Peyer's patch (tissue), 4 donors: Measurements from ENCODE around the gene SLC17A7. TPM values are rescaled to one million over a fixed set of nuclear protein-coding genes. Genes with fewer than 3 reads are reported as not detected.
A peak's percentile ranks its signal among the peaks of the same experiment; 100 is the strongest.

Experiments used
- DNase-seq, 3 donors: peaks; one replicate each; pipeline ENCODE4 v3.0.0-alpha.2; 2017 to 2019
- H3K27ac ChIP-seq, 4 donors: fragments of 200-600 bp; sonication (generic); one replicate each; pipeline ENCODE4 v1.5.1; 2016 to 2019
- H3K27me3 ChIP-seq, 2 donors: fragments of 200-600 bp; sonication (generic); one replicate each; pipeline ENCODE4 v1.5.1; 2019
- H3K36me3 ChIP-seq, 3 donors: fragments of 200-600 bp; sonication (generic); one replicate each; pipeline ENCODE4 v1.5.1; 2016 to 2019
- H3K4me1 ChIP-seq, 4 donors: fragments of 200-600 bp; sonication (generic); one replicate each; pipeline ENCODE4 v1.5.1; 2016 to 2019
- H3K4me3 ChIP-seq, 4 donors: fragments of 200-600 bp; sonication (generic); 1 replicate in 3 of 4; 2 replicates in 1 of 4; pipeline ENCODE4 v1.5.1; 2016 to 2019; ENCODE audit warnings: mild to moderate bottlenecking in 1 of 4
- H3K9me3 ChIP-seq, 4 donors: fragments of 200-600 bp; sonication (generic); one replicate each; pipeline ENCODE4 v1.5.1; 2016 to 2019; ENCODE audit warnings: mild to moderate bottlenecking in 1 of 4
- CTCF ChIP-seq, 6 experiments: fragments of 450-650 bp in 4 of 6; fragments of 200-600 bp in 2 of 6; sonication (generic) in 1 of 6; IDR thresholded peaks; one replicate each; pipeline ENCODE4 v1.5.1; 2017 to 2019; ENCODE audit warnings: antibody characterized with exemption in 6 of 6, mild to moderate bottlenecking in 3 of 6, moderate library complexity in 1 of 6
- POLR2A ChIP-seq, 2 donors: fragments of 450-650 bp; IDR thresholded peaks; one replicate each; pipeline ENCODE4 v1.5.1; 2017; ENCODE audit warnings: antibody characterized with exemption in 2 of 2, mild to moderate bottlenecking in 2 of 2, moderate library complexity in 2 of 2
- total RNA-seq, 4 donors: library from RNA; depleted of rRNA; stranded (reverse); fragments of >200 nt; gene quantifications; one replicate each; pipeline ENCODE4 v1.1.0, GENCODE V29; 2016

SLC17A7 gene
- total RNA-seq, 4 donors from 2014 or later, result 1.2 to 2.0 (median 1.7) TPM; not detected in 1

- no peak within 1 kb of the TSS for H3K4me3 ChIP-seq
- no peak within 1 kb of the TSS for H3K27ac ChIP-seq
- no peaks in the 10 kb centered on the region for H3K9me3 ChIP-seq
- peaks cover 3 to 32% (median 21%) of the 10 kb centered on the region in 4 donors for H3K4me1 ChIP-seq
- DNase-seq, result no peak
- no peaks in the 10 kb centered on the region for H3K36me3 ChIP-seq
- H3K27me3 ChIP-seq, result peaks cover 0 to 74% of the 10 kb centered on the region in 2 donors
- TF ChIP-seq CTCF (IDR thresholded peaks at IDR 0.05) (no peak), POLR2A (IDR thresholded peaks at IDR 0.05) (no peak)
These were observed 16.1 kb downstream of the SLC17A7 start, which contains the start of gene GFY for GRCh38 chr19:49425178-49425577. TSS of gene GFY (plus strand) at chr19:49425388. CDS start at chr19:49426431, 1,043 bp downstream.

- no peak overlapping the region for H3K27ac ChIP-seq
- peaks cover 0 to 71% of the 10 kb centered on the region in 2 donors for H3K27me3 ChIP-seq
- H3K4me1 ChIP-seq, result peaks cover 3 to 32% (median 21%) of the 10 kb centered on the region in 4 donors
- no peak for TF ChIP-seq POLR2A (IDR thresholded peaks at IDR 0.05)
- TF ChIP-seq CTCF (IDR thresholded peaks at IDR 0.05), result no peak
- H3K4me3 ChIP-seq, result no peak overlapping the region
- no peaks in the 10 kb centered on the region for H3K36me3 ChIP-seq
- no peaks in the 10 kb centered on the region for H3K9me3 ChIP-seq
- DNase-seq, result no peak
These were observed 17.4 kb downstream of the SLC17A7 start for GRCh38 chr19:49423985-49424303.

- peaks cover 0 to 65% of the 10 kb centered on the region in 2 donors for H3K27me3 ChIP-seq
- no peak within 1 kb of the TSS for H3K27ac ChIP-seq
- no peak for DNase-seq
- no peaks in the 10 kb centered on the region for H3K36me3 ChIP-seq
- peak within 1 kb of the TSS in 3 of 4 donors; percentile 23 to 41 (median 24) for H3K4me3 ChIP-seq
- TF ChIP-seq POLR2A (IDR thresholded peaks at IDR 0.05), result no peak
- TF ChIP-seq CTCF (IDR thresholded peaks at IDR 0.05), result no peak
- no peaks in the 10 kb centered on the region for H3K9me3 ChIP-seq
- peaks cover 3 to 27% (median 19%) of the 10 kb centered on the region in 4 donors for H3K4me1 ChIP-seq
These were observed 18.0 kb downstream of the SLC17A7 start, which contains the start of gene PTH2 for GRCh38 chr19:49423071-49423984. TSS of gene PTH2 (minus strand) at chr19:49423441. CDS start at chr19:49423339, 102 bp downstream.

GRCh38 chr19:49422407-49423070 is 18.8 kb downstream of the SLC17A7 start:
- Histone ChIP-seq H3K4me1 (peaks cover 3 to 21% (median 16%) of the 10 kb centered on the region in 4 donors), H3K27ac (no peak overlapping the region), H3K4me3 (peak overlapping the region in 3 of 4 donors; percentile 23 to 41 (median 24)), H3K9me3 (no peaks in the 10 kb centered on the region), H3K27me3 (peaks cover 0 to 58% of the 10 kb centered on the region in 2 donors), H3K36me3 (no peaks in the 10 kb centered on the region)
- no peak for DNase-seq
- TF ChIP-seq POLR2A (IDR thresholded peaks at IDR 0.05) (no peak), CTCF (IDR thresholded peaks at IDR 0.05) (peak in 3 of 6 experiments; percentile 16 to 39 (median 36))

- peaks cover 0 to 53% of the 10 kb centered on the region in 2 donors for H3K27me3 ChIP-seq
- no peak overlapping the region for H3K4me3 ChIP-seq
- H3K27ac ChIP-seq, result no peak overlapping the region
- no peaks in the 10 kb centered on the region for H3K36me3 ChIP-seq
- peaks cover 3 to 21% (median 16%) of the 10 kb centered on the region in 4 donors for H3K4me1 ChIP-seq
- TF ChIP-seq POLR2A (IDR thresholded peaks at IDR 0.05) (no peak), CTCF (IDR thresholded peaks at IDR 0.05) (no peak)
- DNase-seq, result no peak
- H3K9me3 ChIP-seq, result no peaks in the 10 kb centered on the region
These were observed 19.5 kb downstream of the SLC17A7 start for GRCh38 chr19:49421878-49422202.
